Cortex of kidney (tissue), 1 donor: ENCODE results near the gene GNE.
"Not testable (repeated sequence)": the region's sequence is repeated elsewhere in the genome, so short reads cannot be mapped to it uniquely, and the experiment has no call there.

Experiments used
- DNase-seq: peaks from one replicate; lab custom pipeline; 2025; lab: John Stamatoyannopoulos, UW

The GNE gene

DNA sequence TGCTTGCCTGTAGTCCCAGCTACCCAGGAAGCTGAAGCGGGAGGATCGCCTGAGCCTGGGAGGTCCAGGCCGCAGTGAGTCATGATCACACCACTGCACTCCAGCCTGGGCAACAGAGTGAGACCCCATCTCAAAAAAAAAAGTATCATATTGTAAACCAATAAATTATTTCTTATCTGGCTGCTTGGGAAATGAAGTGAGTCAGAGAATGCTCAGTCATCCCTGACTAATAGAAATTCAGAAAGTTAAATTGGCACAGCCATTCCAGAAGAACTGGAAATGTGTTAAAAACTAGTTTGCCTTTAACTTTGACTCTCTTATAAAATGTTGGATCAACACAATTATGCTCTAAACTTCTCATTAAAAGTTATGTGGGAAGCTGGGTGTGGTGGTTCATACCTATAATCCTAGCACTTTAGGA is 9.8 kb upstream of the GNE start:
- DNase-seq = no peak

DNA sequence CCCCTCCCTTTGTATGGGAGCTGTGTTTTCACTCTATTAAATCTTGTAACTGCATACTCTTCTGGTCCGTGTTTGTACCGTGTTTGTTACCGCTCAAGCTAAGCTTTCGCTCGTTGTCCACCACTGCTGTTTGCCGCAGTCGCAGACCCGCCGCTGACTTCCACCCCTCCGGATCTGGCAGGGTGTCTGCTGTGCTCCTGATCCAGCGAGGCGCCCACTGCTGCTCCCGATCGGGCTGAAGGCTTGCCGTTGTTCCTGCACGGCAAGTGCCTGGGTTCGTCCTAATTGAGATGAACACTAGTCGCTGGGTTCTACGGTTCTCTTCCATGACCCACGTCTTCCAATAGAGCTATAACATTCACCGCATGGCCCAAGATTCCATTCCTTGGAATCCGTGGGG is 6.6 kb upstream of the GNE start:
- no peak for DNase-seq

DNA sequence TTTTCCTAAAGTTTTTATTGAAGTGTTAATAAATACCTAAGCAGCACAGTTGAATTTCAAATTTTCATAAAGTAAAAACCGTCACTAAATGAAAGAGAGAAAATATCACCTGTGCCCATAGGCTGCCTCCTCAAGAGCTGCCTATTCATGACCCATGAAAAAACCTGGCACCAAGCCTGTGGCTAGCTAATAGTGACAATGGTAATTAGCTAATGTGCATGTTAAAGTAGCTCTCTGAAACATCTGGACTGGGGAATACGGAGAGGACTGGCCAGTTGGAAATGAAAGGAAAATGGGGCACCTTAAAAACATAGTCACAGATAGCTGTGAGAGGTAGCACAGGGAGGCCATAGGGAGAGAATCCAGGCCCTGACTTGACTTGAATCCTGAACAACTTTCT is 5.4 kb upstream of the GNE start:
- no peak for DNase-seq

DNA sequence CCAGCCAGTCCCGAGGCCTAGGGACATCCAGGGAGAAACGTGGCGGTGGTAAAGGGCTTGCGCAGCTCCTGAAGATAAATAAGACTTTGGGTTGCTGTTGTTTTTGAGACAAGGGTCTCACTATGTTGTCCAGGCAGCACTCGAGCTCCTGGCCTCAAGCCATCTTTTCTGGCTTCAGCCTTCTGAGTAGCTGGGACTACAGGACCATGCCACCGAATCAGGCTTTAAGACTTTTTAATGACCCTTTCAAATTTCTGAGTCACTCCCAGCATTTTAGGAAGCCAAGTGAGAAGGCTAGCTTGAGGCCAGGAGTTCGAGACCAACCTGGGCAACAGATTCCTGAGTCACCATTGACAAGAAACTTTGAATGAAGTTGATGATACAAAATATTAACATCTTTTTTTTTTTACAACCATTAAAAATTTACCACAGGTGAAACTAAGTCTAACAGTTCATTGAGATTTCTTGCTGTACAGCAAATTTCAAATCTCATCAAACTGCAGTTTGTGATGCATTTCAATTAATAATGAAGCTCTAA is 817 bp upstream of the GNE start:
- DNase-seq = no peak

DNA sequence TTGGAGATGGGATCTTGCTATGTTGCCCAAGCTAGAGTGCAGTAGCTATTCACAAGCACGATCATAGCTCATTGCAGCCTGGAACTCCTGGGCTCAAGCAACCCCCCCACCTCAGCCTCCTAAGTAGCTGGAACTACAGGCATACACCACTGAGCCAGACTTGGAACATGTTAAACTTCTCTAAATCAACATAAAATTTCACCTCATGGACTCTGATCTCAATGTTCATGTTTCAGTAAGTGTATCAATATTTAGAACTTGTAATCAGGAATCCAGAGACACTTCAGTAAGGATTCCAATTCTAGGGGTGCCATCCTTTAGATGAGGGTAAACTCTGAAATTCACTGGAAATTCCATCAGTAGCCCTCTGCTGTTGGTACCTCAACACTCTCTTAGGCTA is 6.8 kb downstream of the GNE start:
- DNase-seq = no peak

DNA sequence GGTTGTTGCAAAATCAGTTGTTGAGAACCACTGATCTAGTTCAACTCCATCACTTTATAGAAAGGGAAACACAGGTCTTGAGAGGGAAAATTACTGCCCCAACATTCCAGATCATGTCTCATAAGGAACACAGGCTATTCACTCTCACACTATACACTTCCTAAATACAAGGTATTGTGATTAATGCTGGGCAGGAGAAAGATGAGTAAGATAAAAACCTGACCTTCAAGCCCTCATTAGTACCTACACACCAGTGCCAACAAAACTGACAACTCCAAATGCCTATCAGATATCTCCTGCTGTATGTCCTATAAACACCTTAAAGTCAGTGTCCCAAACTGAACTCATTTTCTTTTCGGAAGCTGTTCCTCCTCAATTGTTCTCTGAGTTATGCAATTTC is 8.2 kb downstream of the GNE start:
- no peak for DNase-seq

DNA sequence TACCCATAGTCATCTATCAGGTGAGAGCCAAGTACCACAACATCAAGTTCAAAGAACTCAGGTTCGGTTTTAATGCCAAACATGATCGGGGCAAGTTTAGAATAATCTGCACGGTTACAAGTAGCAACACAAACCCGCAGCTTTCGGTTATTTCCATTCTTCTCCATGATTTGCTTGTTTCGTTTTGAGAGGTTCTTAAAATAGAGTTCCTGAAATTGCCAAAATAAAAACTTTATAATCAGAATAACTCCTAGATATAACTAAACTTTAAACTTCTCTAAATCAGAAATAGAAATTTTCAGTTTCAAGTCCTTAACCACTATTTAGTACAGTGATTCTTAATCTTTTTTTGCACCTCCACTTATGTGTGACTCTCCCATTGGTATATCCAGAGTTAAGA is 9.1 kb downstream of the GNE start:
- no peak for DNase-seq

DNA sequence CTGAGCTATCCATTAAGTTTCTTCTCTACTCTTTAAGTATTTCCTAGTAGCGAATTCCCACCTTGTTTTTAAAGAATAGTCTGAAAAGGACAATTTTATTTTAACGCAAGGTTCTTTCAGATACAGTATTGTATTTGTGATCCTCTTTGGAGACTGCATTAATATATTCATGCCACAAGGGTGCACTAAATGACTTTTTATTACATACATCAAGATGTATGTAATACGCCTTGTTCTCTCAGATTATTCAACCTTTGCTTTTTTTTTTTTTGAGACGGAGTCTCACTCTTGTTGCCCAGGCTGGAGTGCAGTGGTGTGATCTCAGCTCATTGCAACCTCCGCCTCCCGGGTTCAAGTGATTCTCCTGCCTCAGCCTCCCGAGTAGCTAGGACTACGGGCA is 10.2 kb downstream of the GNE start:
- not testable (repeated sequence) for DNase-seq

DNA sequence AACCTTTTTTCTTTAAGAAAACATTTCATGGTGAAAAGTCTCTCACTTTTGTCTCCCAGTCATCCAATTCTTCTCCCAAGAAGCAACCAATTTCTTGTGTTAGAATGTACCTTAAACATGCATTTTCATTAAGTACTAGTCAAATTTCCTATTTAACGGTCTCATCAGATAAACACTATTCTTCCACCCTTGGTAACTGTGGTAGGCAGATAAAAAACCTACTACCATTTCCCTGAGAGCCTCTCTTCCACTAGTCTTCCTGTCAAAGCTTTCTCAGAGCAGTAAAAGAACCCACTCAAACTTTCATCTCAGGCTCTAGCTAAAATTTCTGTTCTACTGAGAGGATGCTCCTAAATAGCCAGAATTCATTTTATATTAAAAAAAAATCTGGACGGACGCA is 10.9 kb downstream of the GNE start:
- DNase-seq = no peak

DNA sequence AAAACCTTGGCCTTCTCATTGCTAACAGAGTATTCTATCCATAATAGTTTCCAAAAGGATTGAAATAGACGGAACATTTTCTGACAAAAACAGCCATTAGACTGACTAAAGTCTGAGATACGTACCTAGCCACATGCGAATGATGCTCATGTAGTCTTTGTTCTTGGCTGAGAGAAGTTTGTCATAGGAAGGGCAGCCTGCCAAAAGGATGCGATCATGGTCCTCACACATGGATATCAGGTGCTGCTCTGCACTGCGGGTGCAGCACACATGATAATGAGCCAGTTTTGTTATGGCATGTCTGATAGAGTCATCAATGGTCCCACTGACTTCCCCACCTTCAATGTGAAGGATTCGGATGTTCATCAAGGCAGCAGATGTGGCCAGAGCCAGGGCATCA is 12.3 kb downstream of the GNE start:
- DNase-seq = no peak

DNA sequence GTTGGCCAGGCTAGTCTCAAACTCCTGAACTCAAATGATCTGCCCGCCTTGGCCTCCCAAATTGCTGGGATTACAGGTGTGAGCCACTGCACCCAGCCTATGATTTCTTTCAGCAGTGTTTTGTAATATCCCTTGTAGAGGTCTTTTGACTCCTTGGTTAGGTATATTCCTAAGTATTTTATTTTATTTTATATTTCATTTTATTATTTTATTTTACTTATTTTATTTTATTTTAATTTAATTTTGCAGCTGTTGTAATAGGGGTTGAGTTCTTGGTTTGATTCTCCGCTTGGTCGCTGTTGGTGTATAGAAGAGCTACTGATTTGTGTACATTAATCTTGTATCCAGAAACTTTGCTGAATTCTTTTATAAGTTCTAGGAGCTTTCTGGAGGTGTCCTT is 18.6 kb downstream of the GNE start:
- not testable (repeated sequence) for DNase-seq

DNA sequence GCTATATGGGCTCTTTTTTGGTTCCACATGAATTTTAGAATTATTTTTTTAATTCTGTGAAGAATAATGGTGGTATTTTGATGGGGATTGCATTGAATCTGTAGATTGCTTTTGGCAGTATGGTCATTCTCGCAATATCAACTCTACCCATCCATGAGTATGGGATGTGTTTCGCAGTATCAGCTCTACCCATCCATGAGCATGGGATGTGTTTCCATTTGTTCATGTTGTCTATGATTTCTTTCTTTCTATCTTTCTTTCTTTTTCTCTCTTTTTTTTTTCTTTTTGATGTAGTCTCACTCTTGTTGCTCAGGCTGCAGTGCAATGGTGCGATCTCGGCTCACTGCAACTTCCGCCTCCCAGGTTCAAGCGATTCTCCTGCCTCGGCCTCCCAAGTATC is 19.0 kb downstream of the GNE start:
- DNase-seq = not testable (repeated sequence)

DNA sequence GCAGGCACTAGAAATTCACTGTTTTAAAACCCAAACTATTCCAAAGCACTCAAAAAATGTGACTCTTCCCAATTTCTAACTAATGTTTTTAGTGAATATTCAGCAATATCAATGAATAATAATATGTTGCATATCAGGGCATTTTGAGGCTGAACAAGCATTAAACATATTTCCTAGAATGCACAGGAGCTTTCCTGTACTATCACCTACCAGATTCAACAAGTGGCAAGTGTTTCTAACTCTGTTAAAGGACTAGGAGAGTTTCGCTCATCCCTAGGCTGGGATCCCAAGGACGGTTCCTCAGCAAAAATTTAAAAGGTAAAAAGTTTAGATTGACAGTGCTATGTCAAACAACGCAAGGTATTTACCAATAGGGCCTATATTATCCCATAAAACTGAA is 21.0 kb downstream of the GNE start:
- no peak for DNase-seq

DNA sequence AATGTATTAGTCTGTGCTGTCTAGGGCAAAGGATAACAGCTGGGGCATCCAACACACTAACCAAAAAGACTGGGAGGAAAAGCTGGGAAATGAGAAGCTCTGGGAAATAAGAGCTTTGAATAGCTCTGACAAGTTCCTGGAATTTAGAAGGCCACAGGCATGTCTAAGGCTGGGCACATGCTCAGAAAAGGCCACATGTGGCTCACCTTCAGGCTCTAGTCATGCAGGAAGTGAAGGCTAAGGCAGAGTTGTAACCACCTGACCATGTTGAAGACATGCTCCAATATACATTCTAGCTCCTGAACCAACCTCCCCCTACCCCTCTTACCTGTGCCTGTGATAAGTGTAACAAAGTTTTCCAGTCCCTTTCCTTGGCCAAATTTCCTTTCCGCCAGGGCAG is 35.8 kb downstream of the GNE start:
- DNase-seq = no peak

DNA sequence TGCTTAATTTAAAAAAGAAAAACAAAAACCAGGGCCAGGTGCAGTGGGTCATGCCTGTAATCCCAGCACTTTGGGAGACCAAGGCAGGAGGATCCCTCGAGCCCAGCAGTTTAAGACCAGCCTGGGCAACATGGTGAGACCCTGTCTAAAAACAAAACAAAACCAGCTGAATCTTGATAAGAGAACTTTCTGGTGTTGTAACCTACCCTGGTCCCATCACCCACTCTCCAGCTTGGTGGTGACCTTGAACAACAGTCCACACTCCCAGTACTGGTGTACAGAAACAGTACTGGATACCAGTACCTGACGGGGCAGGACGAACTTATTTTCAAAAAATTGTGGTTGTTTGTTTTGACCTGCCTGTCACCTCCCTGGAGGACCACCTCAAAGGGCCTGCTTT is 36.6 kb downstream of the GNE start:
- no peak for DNase-seq

DNA sequence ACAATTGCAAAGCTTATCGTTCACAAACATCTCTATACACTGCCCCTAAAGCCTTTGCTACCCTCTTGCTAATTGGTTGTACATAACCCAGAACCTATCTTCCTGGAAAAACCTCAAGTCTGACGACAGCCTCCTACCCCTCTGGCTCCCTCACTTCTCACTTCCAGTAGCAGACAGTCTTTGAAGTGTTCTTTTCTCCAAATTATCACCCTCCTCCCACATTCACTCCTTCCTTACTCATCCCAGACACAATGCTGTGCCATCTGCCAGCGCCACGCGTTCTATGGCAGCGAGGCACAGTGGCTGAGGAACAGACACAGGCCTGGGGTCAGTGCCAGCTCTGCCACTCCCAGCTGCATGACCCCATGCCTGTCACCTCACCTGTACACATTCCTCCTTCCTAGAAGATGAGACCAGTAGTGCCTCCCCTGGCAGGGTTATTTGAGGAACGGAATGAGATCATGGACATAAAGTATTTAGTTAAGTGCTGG is 39.8 kb downstream of the GNE start:
- DNase-seq = no peak

DNA sequence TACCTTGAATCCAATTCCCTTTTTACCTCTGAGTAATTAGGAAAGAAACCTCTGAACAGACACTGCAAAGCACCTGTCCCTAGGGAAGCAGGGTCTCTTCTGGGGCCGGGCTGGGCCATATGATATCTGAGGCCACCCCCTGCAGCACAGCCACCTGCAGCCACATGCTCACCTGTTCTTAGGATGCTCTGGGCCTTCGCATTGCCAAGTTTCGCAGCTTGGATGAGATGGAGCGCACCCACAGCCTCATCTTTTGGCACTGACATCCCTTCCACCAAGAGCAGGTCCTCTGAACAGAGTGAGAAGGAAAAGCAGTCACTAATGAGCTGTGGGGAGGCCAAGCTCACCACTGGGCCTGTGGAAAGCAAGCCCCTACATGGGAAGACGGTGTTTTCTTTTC is 40.2 kb downstream of the GNE start:
- no peak for DNase-seq

DNA sequence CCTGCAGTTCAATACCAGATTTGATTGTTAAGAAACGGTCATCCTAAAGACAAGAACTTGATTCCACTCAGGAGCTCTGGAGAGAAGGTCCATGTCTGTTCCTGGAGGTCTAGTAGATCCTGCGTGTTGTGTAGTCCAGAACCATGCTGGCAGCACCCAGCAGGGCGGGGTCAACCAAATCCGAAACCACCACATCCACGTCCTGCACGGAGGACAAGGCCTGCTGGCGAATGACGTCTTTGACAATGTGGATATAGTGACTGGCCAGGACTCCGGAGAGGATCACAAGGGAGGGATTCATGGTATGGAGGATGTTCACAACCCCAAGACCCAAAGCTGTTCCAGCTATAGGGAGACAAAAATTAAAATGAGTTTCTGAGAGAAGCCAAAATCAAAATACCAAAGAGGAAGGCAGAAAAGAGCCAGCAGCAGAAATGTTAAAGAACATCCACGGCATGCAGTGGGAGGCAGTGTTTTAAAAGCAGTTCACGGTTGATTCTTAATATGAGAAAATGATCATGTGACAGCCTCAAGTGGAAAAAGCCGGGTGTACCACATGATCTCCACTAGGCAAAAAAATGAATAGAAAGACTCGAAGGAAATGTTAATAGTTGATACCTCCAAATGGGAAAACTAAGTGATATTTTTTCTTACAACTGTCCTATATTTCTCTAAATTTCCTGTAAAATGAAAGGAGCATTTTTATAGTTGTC is 40.8 kb downstream of the GNE start:
- DNase-seq = no peak

DNA sequence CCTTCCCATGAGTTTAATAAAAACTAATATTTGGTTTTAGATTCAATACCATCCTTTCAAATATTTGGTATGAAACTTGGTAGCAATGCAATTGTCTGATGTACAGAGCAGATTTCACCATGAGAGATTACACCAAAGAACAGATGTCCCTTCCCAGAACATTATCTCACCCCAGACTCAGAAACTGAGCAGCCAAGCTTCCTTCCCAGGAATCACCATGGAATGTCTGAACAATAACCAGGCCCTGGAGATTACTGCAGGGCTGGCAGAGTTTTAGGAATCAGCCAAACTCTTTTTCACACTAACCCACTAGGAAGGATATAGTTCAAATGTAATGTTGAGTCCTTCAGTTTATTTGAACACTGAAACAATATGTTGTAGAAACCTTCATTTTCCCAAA is 43.7 kb downstream of the GNE start:
- no peak for DNase-seq

DNA sequence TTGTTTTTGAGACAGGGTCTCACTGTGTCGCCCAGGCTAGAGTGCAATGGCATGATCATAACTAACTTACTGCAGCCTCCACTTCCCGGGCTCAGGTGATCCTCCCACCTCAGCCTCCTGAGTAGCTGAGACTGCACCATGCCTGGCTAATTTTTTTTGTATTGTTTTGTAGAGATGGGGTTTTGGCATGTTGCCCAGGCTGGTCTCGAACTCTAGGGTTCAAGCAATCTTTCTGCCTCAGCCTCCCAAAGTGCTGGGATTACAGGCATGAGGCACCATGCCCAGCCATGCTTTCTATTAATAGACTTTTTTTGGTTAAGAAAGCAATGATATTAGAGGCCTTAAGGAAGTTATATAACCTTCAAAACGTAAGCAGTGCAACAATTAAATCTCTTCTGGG is 44.3 kb downstream of the GNE start:
- DNase-seq = no peak

DNA sequence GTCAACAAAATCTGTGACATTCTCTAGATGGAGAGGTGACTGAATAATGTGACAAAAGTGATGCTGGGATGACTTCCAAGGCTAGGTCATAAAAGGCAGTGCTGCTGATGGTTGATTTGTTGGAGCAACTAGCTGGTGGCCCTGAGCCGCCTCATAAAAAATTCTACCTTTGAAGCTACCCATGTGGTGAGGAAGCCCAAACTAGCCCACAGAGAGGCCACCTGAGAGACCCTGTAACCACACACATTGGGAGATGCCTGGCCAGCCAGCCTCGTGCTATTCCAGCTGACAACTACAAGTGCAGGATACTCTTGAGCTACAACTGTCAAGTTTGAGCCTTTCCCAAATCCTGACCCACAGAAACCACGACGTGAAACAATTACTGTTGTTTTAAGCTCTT is 44.9 kb downstream of the GNE start:
- no peak for DNase-seq

DNA sequence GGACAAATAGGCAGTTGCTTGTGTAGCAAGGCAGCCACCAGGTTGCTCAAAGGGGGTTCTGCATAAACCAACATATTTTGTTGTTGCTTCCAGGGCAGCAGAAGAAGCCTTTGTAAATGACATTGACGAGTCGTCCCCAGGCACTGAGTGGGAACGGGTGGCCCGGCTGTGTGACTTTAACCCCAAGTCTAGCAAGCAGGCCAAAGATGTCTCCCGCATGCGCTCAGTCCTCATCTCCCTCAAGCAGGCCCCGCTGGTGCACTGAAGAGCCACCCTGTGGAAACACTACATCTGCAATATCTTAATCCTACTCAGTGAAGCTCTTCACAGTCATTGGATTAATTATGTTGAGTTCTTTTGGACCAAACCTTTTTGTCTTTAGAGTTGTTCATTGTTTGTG is 46.7 kb downstream of the GNE start:
- DNase-seq = no peak

DNA sequence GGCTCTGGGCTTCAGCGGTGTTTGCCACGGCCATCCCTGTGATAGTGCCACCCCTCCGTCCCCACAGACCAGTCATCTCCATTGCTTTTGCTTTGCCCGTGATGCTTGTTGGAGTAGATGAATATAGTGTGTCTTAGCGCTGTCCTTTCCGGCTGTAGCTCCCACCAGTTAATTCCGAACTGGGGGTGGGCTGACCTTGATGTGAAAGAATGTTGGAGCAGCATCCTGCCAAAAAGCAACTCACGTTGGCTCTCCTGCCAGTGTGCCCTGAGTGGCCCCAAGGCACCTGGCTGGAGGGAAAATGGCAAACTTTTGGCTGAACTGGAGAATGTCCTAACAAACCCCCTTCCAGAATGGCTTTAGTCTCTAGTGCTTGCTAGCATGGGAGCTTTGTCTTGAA is 47.5 kb downstream of the GNE start:
- no peak for DNase-seq
